HG02642 (cell line): Measurements from ENCODE around the gene PTGR3.
"Not testable (repeated sequence)": the region's sequence is repeated elsewhere in the genome, so short reads cannot be mapped to it uniquely, and the experiment has no call there.

Experiments used
- ATAC-seq: cut with Tn5 transposase; IDR thresholded peaks from one replicate; pipeline ENCODE4 v1.9.1; 2021; ENCODE audit warnings: mild to moderate bottlenecking; ENCODE audit not compliant: unreplicated experiment, poor library complexity

Gene PTGR3

GRCh38 chr18:75204732-75205513, 4.0 kb downstream of the PTGR3 start:
- no peak for ATAC-seq

GRCh38 chr18:75204269-75204731, 4.6 kb downstream of the PTGR3 start:
- ATAC-seq = no peak

GRCh38 chr18:75203416-75204268, 5.3 kb downstream of the PTGR3 start:
- no peak for ATAC-seq

GRCh38 chr18:75202696-75203365, 6.1 kb downstream of the PTGR3 start:
- no peak for ATAC-seq

GRCh38 chr18:75201282-75202270, 7.4 kb downstream of the PTGR3 start:
- no peak for ATAC-seq

- no peak for ATAC-seq
These were observed 8.2 kb downstream of the PTGR3 start for GRCh38 chr18:75200605-75201280.

GRCh38 chr18:75200071-75200470, 8.9 kb downstream of the PTGR3 start:
- no peak for ATAC-seq

GRCh38 chr18:75199327-75199726, 9.6 kb downstream of the PTGR3 start:
- ATAC-seq = no peak

- ATAC-seq = no peak
These were observed 10.9 kb downstream of the PTGR3 start for GRCh38 chr18:75198036-75198435.

GRCh38 chr18:75192899-75193298, 16.0 kb downstream of the PTGR3 start:
- ATAC-seq = no peak

GRCh38 chr18:75189696-75190095, 19.2 kb downstream of the PTGR3 start:
- ATAC-seq = no peak

GRCh38 chr18:75187702-75188101, 21.2 kb downstream of the PTGR3 start:
- ATAC-seq = not testable (repeated sequence)

GRCh38 chr18:75185460-75185859, 23.5 kb downstream of the PTGR3 start:
- no peak for ATAC-seq

- no peak for ATAC-seq
These were observed 24.9 kb downstream of the PTGR3 start for GRCh38 chr18:75183973-75184493.

- ATAC-seq = no peak
These were observed 25.4 kb downstream of the PTGR3 start for GRCh38 chr18:75183524-75183923.

GRCh38 chr18:75179819-75180600, 28.9 kb downstream of the PTGR3 start:
- ATAC-seq = no peak

GRCh38 chr18:75178376-75178775, 30.6 kb downstream of the PTGR3 start:
- ATAC-seq = no peak

- ATAC-seq = no peak
These were observed 32.1 kb downstream of the PTGR3 start for GRCh38 chr18:75176849-75177248.
